ENCODE results near the gene COX15. TPM values are rescaled to one million over a fixed set of nuclear protein-coding genes. Genes with fewer than 3 reads are reported as not detected.

Gene COX15
- polyA plus RNA-seq, 2 of the 4 experiments (the other 2 are of a cell fraction) = 45.8 to 54.7 TPM

DNA sequence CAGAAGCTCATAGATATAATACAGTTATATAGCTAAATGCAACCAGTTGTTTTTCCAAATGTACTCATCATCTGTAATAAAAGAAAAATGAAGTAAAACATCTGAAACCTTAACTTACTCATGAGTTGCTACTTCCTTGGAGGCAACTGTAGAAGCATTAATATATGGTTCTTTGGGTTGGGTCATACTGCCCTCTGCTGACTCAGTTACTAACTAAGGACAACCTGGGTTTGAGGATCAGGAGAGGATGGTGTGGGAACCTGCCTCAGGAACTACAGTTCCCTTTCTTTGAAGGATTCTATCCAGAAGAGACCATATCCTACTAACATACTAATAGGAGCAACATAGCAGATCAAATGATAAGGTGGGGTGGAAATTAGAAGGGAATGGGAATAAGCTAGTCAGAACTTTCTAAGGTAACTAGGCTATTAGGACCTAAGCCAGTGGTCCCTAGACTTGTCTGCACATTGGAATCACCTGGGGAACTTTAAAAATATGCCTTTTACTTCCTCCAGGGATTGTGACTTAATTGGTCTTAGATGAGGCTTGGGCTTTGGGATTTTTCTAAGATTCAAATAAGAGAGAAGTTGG is 20.7 kb downstream of the COX15 start:
- ChIA-PET POLR2A (no interaction called here), CTCF (interaction anchor here (0.6 to 2.9 kb wide), 33 partner anchors 9 to 322 kb away, joined by 3 to 26 read pairs (median 3); partner anchors contain the start of genes COX15, CUTC and ENTPD7)
- Histone ChIP-seq H3K4me2 (no peak overlapping the region), H3K9me3 (no peaks in the 10 kb centered on the region), H3K4me1 (peaks cover 19% of the 10 kb centered on the region), H3K27ac (no peak overlapping the region), H3K4me3 (no peak overlapping the region)
- FAIRE-seq (peak; percentile 32), DNase-seq (ENCODE audit: low read depth in 1 of 2, low spot score in 1 of 2) (peak; percentile 16 to 57), ATAC-seq (peak; percentile 91 to 93)
- TF ChIP-seq SMC3 (IDR thresholded peaks at IDR 0.05) (peak; percentile 39; the same call in 1 of the 3 replicates), RFX5 (IDR thresholded peaks at IDR 0.05) (0 out of 2 replicates have a peak, but pooled peaks have one; percentile 30), FOXS1 (CRISPR knock-in tag; IDR thresholded peaks at IDR 0.05) (no peak), RAD21 (conservative IDR thresholded peaks at IDR 0.05 in 1 of 2, IDR thresholded peaks at IDR 0.05 in 1 of 2) (peak; percentile 63 to 75)
- TF ChIP-seq, protein P1, sequence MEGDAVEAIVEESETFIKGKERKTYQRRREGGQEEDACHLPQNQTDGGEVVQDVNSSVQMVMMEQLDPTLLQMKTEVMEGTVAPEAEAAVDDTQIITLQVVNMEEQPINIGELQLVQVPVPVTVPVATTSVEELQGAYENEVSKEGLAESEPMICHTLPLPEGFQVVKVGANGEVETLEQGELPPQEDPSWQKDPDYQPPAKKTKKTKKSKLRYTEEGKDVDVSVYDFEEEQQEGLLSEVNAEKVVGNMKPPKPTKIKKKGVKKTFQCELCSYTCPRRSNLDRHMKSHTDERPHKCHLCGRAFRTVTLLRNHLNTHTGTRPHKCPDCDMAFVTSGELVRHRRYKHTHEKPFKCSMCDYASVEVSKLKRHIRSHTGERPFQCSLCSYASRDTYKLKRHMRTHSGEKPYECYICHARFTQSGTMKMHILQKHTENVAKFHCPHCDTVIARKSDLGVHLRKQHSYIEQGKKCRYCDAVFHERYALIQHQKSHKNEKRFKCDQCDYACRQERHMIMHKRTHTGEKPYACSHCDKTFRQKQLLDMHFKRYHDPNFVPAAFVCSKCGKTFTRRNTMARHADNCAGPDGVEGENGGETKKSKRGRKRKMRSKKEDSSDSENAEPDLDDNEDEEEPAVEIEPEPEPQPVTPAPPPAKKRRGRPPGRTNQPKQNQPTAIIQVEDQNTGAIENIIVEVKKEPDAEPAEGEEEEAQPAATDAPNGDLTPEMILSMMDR (IDR thresholded peaks at IDR 0.05) = peak; percentile 65

DNA sequence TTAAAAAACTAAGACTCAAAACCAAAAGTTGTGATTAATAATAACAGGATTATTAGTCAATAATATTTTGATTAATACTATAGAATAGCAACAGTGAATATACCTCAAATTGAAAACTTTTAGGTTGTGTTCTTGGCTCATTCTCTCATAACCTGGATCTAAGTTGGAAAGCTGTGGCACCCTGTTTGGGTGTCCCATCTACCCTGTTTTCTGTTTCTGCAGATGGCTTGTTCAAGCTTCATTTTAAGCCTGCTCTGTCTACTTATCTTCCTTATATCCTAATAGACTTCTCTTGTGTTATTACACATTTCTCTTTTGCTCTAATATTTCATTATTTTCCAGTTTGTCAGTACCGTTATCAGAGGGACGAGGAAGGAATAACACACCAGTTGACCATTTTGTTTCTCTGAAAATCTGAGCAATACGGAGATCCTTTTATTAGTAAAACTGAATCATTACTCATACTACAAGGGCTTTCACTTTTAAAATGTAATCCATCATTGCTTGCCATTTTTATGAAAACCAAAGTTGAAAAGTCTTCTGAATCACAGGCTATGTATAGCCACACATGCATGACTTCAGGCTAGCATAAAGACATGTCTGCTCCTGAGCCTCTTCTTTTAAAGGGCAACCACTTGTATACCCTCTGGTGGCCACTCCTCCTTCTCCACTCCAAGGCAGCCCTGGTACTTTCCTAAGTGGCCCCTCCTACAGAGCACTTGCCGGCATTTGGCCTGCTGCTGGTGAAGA is 22.3 kb downstream of the COX15 start:
- Histone ChIP-seq H3K4me3 (no peak overlapping the region), H3K4me1 (peaks cover 19% of the 10 kb centered on the region), H3K9me3 (no peaks in the 10 kb centered on the region), H3K4me2 (no peak overlapping the region), H3K27ac (no peak overlapping the region)
- WGBS (ENCODE audit: missing lambda C conversion rate) = 83% methylated on average over 4 of the region's 4 CpGs
- TF ChIP-seq RAD21 (conservative IDR thresholded peaks at IDR 0.05 in 1 of 2, IDR thresholded peaks at IDR 0.05 in 1 of 2) = no peak
- no peak for TF ChIP-seq RFX5 (IDR thresholded peaks at IDR 0.05)
- no peak for TF ChIP-seq FOXS1 (CRISPR knock-in tag; IDR thresholded peaks at IDR 0.05)
- TF ChIP-seq GATA3 (IDR thresholded peaks at IDR 0.05; ENCODE audit: borderline replicate concordance) = no peak
- TF ChIP-seq POLR2A (IDR thresholded peaks at IDR 0.05; ENCODE audit: low read length) = no peak
- no peak for TF ChIP-seq NR3C1 (IDR thresholded peaks at IDR 0.05)
- TF ChIP-seq NFE2L2 (conservative IDR thresholded peaks at IDR 0.05; ENCODE audit: low read length) = no peak
- no peak for TF ChIP-seq EHF (CRISPR knock-in tag; IDR thresholded peaks at IDR 0.05)
- TF ChIP-seq CBX8 (IDR thresholded peaks at IDR 0.05) = no peak
- no peak for TF ChIP-seq CEBPB (IDR thresholded peaks at IDR 0.05)
- TF ChIP-seq KDM5A (IDR thresholded peaks at IDR 0.05) = no peak
- TF ChIP-seq JUNB (IDR thresholded peaks at IDR 0.05) = no peak
- no peak for TF ChIP-seq EP300 (IDR thresholded peaks at IDR 0.05)
- TF ChIP-seq ZSCAN20 (CRISPR knock-in tag; IDR thresholded peaks at IDR 0.05) = no peak
- no peak for TF ChIP-seq BHLHE40 (IDR thresholded peaks at IDR 0.05; ENCODE audit: low read depth, low read length)
- no peak for TF ChIP-seq CBX2 (IDR thresholded peaks at IDR 0.05; ENCODE audit: borderline replicate concordance, low read depth)
- TF ChIP-seq RNF2 (IDR thresholded peaks at IDR 0.05; ENCODE audit: borderline replicate concordance, low read depth) = no peak
- no peak for FAIRE-seq
- peak; percentile 45 to 75; a peak in 4 of 6 replicates for ATAC-seq
- peak in 1 of 2 experiments; percentile 19 for DNase-seq (ENCODE audit: low read depth in 1 of 2, low spot score in 1 of 2)
- ChIA-PET CTCF (interaction anchor here (0.6 to 2.9 kb wide), 12 partner anchors 11 to 287 kb away, joined by 3 to 21 read pairs (median 4); no protein-coding TSS in a partner anchor), POLR2A (no interaction called here)

DNA sequence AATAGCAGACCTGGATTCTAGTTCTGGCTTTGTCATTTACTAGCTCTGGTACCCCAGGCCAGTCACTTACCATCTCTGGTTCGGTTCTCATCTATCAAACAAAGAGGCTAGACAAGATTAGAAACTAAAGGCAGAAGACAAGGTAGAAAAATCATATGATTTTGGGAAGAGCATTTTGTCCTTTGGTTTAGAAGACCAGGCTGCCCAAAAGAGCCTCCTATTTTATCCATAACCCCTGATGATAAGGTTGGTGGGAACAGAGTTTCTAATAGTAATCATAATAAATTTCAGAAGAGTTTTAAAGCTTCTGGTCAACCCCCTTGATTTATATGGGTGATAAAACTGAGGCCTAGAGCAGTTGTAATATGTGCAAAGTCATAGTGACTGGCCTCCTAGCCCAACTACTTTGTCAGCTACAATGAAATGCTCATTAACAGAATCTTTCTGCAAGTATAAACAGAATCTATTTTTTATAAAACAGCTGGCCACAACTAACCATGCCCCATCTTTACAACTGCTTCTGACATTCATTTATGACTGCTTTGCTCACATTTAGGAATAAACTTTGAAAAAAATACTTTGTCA is 23.4 kb downstream of the COX15 start:
- Histone ChIP-seq H3K4me3 (no peak overlapping the region), H3K9me3 (no peaks in the 10 kb centered on the region), H3K4me2 (no peak overlapping the region), H3K4me1 (peaks cover 19% of the 10 kb centered on the region), H3K27ac (peak overlapping the region; percentile 32 to 65; a peak in 5 of 6 replicates)
- ChIA-PET CTCF (interaction anchor here (1.2 to 2.7 kb wide), 4 partner anchors 14 to 272 kb away, joined by 4 to 6 read pairs (median 6); no protein-coding TSS in a partner anchor), POLR2A (no interaction called here)
- DNase-seq (ENCODE audit: low read depth in 1 of 2, low spot score in 1 of 2) = peak in 1 of 2 experiments; percentile 32
- no peak for FAIRE-seq
- peak; percentile 19 for TF ChIP-seq MAFK (IDR thresholded peaks at IDR 0.05; ENCODE audit: partially characterized antibody)
- TF ChIP-seq NFE2L2 (conservative IDR thresholded peaks at IDR 0.05; ENCODE audit: low read length) = peak; percentile 71
- TF ChIP-seq, protein P2, sequence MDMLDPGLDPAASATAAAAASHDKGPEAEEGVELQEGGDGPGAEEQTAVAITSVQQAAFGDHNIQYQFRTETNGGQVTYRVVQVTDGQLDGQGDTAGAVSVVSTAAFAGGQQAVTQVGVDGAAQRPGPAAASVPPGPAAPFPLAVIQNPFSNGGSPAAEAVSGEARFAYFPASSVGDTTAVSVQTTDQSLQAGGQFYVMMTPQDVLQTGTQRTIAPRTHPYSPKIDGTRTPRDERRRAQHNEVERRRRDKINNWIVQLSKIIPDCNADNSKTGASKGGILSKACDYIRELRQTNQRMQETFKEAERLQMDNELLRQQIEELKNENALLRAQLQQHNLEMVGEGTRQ (IDR thresholded peaks at IDR 0.05) = no peak
- no peak for TF ChIP-seq EP300 (IDR thresholded peaks at IDR 0.05)
- TF ChIP-seq FOXS1 (CRISPR knock-in tag; IDR thresholded peaks at IDR 0.05) = no peak
- no peak for TF ChIP-seq HEYL (CRISPR knock-in tag; IDR thresholded peaks at IDR 0.05)
- WGBS (ENCODE audit: missing lambda C conversion rate) = 74% methylated on average over 1 of the region's 1 CpG
- no peak for ATAC-seq

Data from A549 (cell line).